IMR-90 (cell line): ENCODE results near the gene OR10A5. TPM values are rescaled to one million over a fixed set of nuclear protein-coding genes. Genes with fewer than 3 reads are reported as not detected.

Experiments
- ATAC-seq: fragments of 200-7000 bp; cut with Tn5 transposase; 2 replicates; pipeline ENCODE4 v1.9.1; 2020; ENCODE audit warnings: low read depth, mild to moderate bottlenecking, moderate library complexity
- BruUV-seq: library from RNA; stranded (reverse); fragments of 400-500 nt; replicated peaks from 2 replicates; lab custom pipeline; 2021; lab: Mats Ljungman, UMichigan
- CTCF ChIA-PET: fragments of 300-600 bp; formaldehyde crosslinking; extraction: SDS; loops from one replicate; lab custom pipeline; 2021; ENCODE audit warnings: antibody characterized with exemption; lab: Yijun Ruan, JAX
- POLR2A ChIA-PET: fragments of 300-600 bp; sonication (Branson Sonifier 250); formaldehyde crosslinking; loops from one replicate; lab custom pipeline; 2022; ENCODE audit warnings: antibody characterized with exemption; ENCODE audit not compliant: unreplicated experiment; lab: Charles Lee
- DNase-seq: peaks from one replicate; pipeline ENCODE4 v3.0.0; 2013
- H2AFZ ChIP-seq: replicated peaks from 2 replicates; pipeline ENCODE3; 2013; ENCODE audit warnings: low read length, mild to moderate bottlenecking; ENCODE audit not compliant: poor library complexity
- H2AK5ac ChIP-seq: 2 replicates; pipeline ENCODE4 v1.6.1; 2013; ENCODE audit warnings: low read depth, low read length, inconsistent platforms
- H2AK9ac ChIP-seq: replicated peaks from 2 replicates; pipeline ENCODE3; 2013; ENCODE audit warnings: mild to moderate bottlenecking, low read depth, low read length, moderate library complexity; ENCODE audit not compliant: poor library complexity
- H2BK120ac ChIP-seq: 2 replicates; pipeline ENCODE4 v1.6.1; 2013; ENCODE audit warnings: low read depth, low read length, inconsistent platforms
- H2BK15ac ChIP-seq: 3 replicates; pipeline ENCODE4 v1.6.1; 2013; ENCODE audit warnings: low read depth, low read length, inconsistent platforms
- H2BK20ac ChIP-seq: 2 replicates; pipeline ENCODE4 v1.6.1; 2013; ENCODE audit warnings: low read depth, mild to moderate bottlenecking, inconsistent platforms, low read length, moderate library complexity
- H2BK5ac ChIP-seq: 2 replicates; pipeline ENCODE4 v1.6.1; 2013; ENCODE audit warnings: mild to moderate bottlenecking, low read depth, low read length, inconsistent platforms; ENCODE audit not compliant: poor library complexity, severe bottlenecking
- H3K14ac ChIP-seq: replicated peaks from 2 replicates; pipeline ENCODE4 v1.6.1; 2013; ENCODE audit warnings: low read depth, low read length, inconsistent platforms
- H3K18ac ChIP-seq: 2 replicates; pipeline ENCODE4 v1.6.1; 2013; ENCODE audit warnings: low read depth, low read length, control low read depth
- H3K23ac ChIP-seq: 2 replicates; pipeline ENCODE4 v1.6.1; 2013; ENCODE audit warnings: low read depth, low read length, inconsistent platforms
- H3K27ac ChIP-seq: 2 replicates; pipeline ENCODE4 v1.5.1; 2013; ENCODE audit warnings: mild to moderate bottlenecking, control low read depth, low read length; ENCODE audit not compliant: insufficient read depth
- H3K27me3 ChIP-seq: 2 replicates; pipeline ENCODE4 v1.6.1; 2013; ENCODE audit warnings: low read length; ENCODE audit not compliant: control insufficient read depth, insufficient read depth
- H3K36me3 ChIP-seq: 2 replicates; pipeline ENCODE4 v1.6.1; 2013; ENCODE audit warnings: low read length, mixed read lengths; ENCODE audit not compliant: control insufficient read depth, insufficient read depth
- H3K4ac ChIP-seq: 2 replicates; pipeline ENCODE4 v1.6.1; 2013; ENCODE audit warnings: low read depth, low read length, inconsistent platforms
- H3K4me1 ChIP-seq: 2 replicates; pipeline ENCODE4 v1.6.1; 2013; ENCODE audit warnings: low read length, mixed read lengths; ENCODE audit not compliant: control insufficient read depth, insufficient read depth
- H3K4me2 ChIP-seq: 2 replicates; pipeline ENCODE4 v1.6.1; 2013; ENCODE audit warnings: low read depth, mild to moderate bottlenecking, control low read depth, low read length, moderate library complexity
- H3K4me3 ChIP-seq: 2 replicates; pipeline ENCODE4 v1.5.1; 2013; ENCODE audit warnings: low read depth, mild to moderate bottlenecking, control low read depth, low read length, moderate library complexity; ENCODE audit not compliant: insufficient read depth
- H3K56ac ChIP-seq: 2 replicates; pipeline ENCODE4 v1.6.1; 2013; ENCODE audit warnings: low read length, inconsistent platforms; ENCODE audit not compliant: insufficient read depth; ENCODE audit errors: extremely low read depth
- H3K79me1 ChIP-seq, 2 experiments: 2 replicates each; pipeline ENCODE4 v1.6.1; 2013; ENCODE audit warnings: low read length in 2 of 2, inconsistent platforms in 1 of 2, low read depth in 1 of 2
- H3K9ac ChIP-seq: 2 replicates; pipeline ENCODE4 v1.6.1; 2013; ENCODE audit warnings: low read depth, low read length, control low read depth
- H3K9me1 ChIP-seq: 2 replicates; pipeline ENCODE4 v1.6.1; 2013; ENCODE audit warnings: low read length, inconsistent platforms; ENCODE audit not compliant: insufficient read depth
- H3K9me3 ChIP-seq: 2 replicates; pipeline ENCODE4 v1.6.1; 2013; ENCODE audit warnings: low read length; ENCODE audit not compliant: control insufficient read depth, insufficient read depth
- H4K20me1 ChIP-seq: 2 replicates; pipeline ENCODE4 v1.6.1; 2013; ENCODE audit warnings: low read length, inconsistent platforms; ENCODE audit not compliant: insufficient read depth
- H4K5ac ChIP-seq: 2 replicates; pipeline ENCODE4 v1.6.1; 2013; ENCODE audit warnings: mild to moderate bottlenecking, low read depth, low read length, control low read depth
- H4K8ac ChIP-seq, 2 experiments: 2 replicates each; pipeline ENCODE4 v1.6.1; 2013; ENCODE audit warnings: low read depth in 2 of 2, low read length in 2 of 2, control low read depth in 1 of 2, inconsistent platforms in 1 of 2
- H4K91ac ChIP-seq: 2 replicates; pipeline ENCODE4 v1.6.1; 2013; ENCODE audit warnings: low read depth, low read length, inconsistent platforms; ENCODE audit not compliant: insufficient read depth
- BHLHE40 ChIP-seq: fragments of 150-350 bp; IDR thresholded peaks from 2 replicates; pipeline ENCODE4 v1.6.1; 2016; ENCODE audit warnings: mild to moderate bottlenecking, low read depth, low read length
- CEBPB ChIP-seq: IDR thresholded peaks from 2 replicates; pipeline ENCODE4 v1.6.1; 2012; ENCODE audit warnings: low read depth, low read length, improper control_type of control experiment
- NFE2L2 ChIP-seq: fragments of 150-350 bp; IDR thresholded peaks from 2 replicates; pipeline ENCODE4 v1.6.1; 2016; ENCODE audit warnings: low read depth, mild to moderate bottlenecking, low read length
- POLR2A ChIP-seq: IDR thresholded peaks from 2 replicates; pipeline ENCODE4 v1.6.1; 2012; ENCODE audit warnings: mild to moderate bottlenecking, low read depth, low read length
- RFX5 ChIP-seq: IDR thresholded peaks from 2 replicates; pipeline ENCODE4 v1.8.0; 2012; ENCODE audit warnings: low read depth, mild to moderate bottlenecking, low read length, moderate library complexity
- WGBS, 2 experiments: methylation state at CpG; one replicate each; pipeline versions ENCODE4 v1.1.5 to v1.1.7; 2013; ENCODE audit warnings: missing lambda C conversion rate in 2 of 2; ENCODE audit not compliant: insufficient read length in 1 of 2; ENCODE audit errors: extremely low coverage in 2 of 2; 5-methylcytosine and 5-hydroxymethylcytosine counted together
- dilution Hi-C: fragments of 300-500 bp; cut with HindIII; formaldehyde crosslinking; loops from one replicate; pipeline ENCODE4 v1.14.3; 2018; ENCODE audit warnings: low sequenced_read_pairs; ENCODE audit not compliant: unreplicated experiment
- in situ Hi-C: fragments of 300-500 bp; cut with MboI; formaldehyde crosslinking; loops from 3 replicates; pipeline ENCODE4 v1.14.3; 2019; ENCODE audit warnings: low sequenced_read_pairs, inconsistent platforms, mixed read lengths
- intact Hi-C: fragments of 100-400 bp; cut with micrococcal nuclease; formaldehyde crosslinking; loops from 2 replicates; pipeline ENCODE4 v1.10.0; 2022
- polyA plus RNA-seq, 3 experiments: library from polyadenylated mRNA; depleted of rRNA; stranded (reverse); fragments of >200 nt; gene quantifications; 2 replicates each; pipeline ENCODE4 v1.2.3, GENCODE V29; 2012; ENCODE audit warnings: low replicate concordance in 1 of 3
- total RNA-seq: library from RNA; depleted of rRNA; stranded (reverse); fragments of >200 nt; gene quantifications from 2 replicates; pipeline ENCODE4 v1.2.3, GENCODE V29; 2012
- TF ChIP-seq, protein P1 (sequence below): fragments of 150-350 bp; IDR thresholded peaks from 2 replicates; pipeline ENCODE4 v1.6.1; 2017; ENCODE audit warnings: mild to moderate bottlenecking, antibody characterized with exemption, low read length, low read depth

Gene OR10A5
- total and polyA plus RNA-seq, 2 of the 4 experiments (the other 2 are of a cell fraction): not detected

- Histone ChIP-seq H2AK5ac (no peak overlapping the region), H2BK20ac (no peak overlapping the region), H3K4me2 (no peak overlapping the region; the same call in 1 of the 2 replicates), H3K36me3 (no peaks in the 10 kb centered on the region), H4K91ac (no peak overlapping the region), H4K20me1 (no peaks in the 10 kb centered on the region), H3K79me1 (no peaks in the 10 kb centered on the region), H3K18ac (no peak overlapping the region), H3K23ac (no peak overlapping the region), H2BK15ac (no peak overlapping the region), H3K9me1 (no peaks in the 10 kb centered on the region), H2BK120ac (no peak overlapping the region), H4K5ac (no peak overlapping the region), H3K9ac (no peak overlapping the region), H2BK5ac (no peak overlapping the region), H4K8ac (no peak overlapping the region), H3K27ac (no peak overlapping the region), H3K4ac (no peak overlapping the region), H3K9me3 (no peaks in the 10 kb centered on the region), H3K27me3 (no peaks in the 10 kb centered on the region), H2AFZ (no peak overlapping the region), H2AK9ac (no peak overlapping the region), H3K4me1 (no peaks in the 10 kb centered on the region), H3K14ac (no peak overlapping the region), H3K4me3 (no peak overlapping the region), H3K56ac (no peak overlapping the region)
- TF ChIP-seq NFE2L2 (no peak), RFX5 (no peak), POLR2A (no peak), BHLHE40 (no peak), CEBPB (no peak)
- TF ChIP-seq, protein P1, sequence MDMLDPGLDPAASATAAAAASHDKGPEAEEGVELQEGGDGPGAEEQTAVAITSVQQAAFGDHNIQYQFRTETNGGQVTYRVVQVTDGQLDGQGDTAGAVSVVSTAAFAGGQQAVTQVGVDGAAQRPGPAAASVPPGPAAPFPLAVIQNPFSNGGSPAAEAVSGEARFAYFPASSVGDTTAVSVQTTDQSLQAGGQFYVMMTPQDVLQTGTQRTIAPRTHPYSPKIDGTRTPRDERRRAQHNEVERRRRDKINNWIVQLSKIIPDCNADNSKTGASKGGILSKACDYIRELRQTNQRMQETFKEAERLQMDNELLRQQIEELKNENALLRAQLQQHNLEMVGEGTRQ: peak; percentile 47
- WGBS, 2 experiments: no CpG with 5 or more reads among the region's 1 CpG
- intact Hi-C loops: no loop called here
- no TSS peak for BruUV-seq
- in situ Hi-C loops: no loop called here
- ChIA-PET POLR2A (no interaction called here), CTCF (no interaction called here)
- dilution Hi-C loops: no loop called here
- peak; percentile 29; the same call in 1 of the 2 replicates for ATAC-seq
- peak; percentile 58 for DNase-seq
These were observed 19.0 kb downstream of the OR10A5 start for GRCh38 chr11:6864438-6864837.
